Transverse colon (tissue), 4 donors: ENCODE measurements around the gene BRF1. TPM values are rescaled to one million over a fixed set of nuclear protein-coding genes. Genes with fewer than 3 reads are reported as not detected.
"Not testable (repeated sequence)": the region's sequence is repeated elsewhere in the genome, so short reads cannot be mapped to it uniquely, and the experiment has no call there.

Experiments used
- DNase-seq: peaks from one replicate; pipeline ENCODE4 v3.0.0-alpha.2; 2019
- H3K27ac ChIP-seq, 4 donors: fragments of 200-600 bp; sonication (generic); 2 replicates each; pipeline ENCODE4 v1.5.1; 2016 to 2018; ENCODE audit warnings: inconsistent platforms in 4 of 4
- H3K27me3 ChIP-seq: fragments of 200-600 bp; sonication (generic); 2 replicates; pipeline ENCODE4 v1.5.1; 2017; ENCODE audit warnings: inconsistent platforms
- H3K36me3 ChIP-seq, 4 donors: fragments of 200-600 bp; sonication (generic); 2 replicates each; pipeline ENCODE4 v1.5.1; 2017 to 2019; ENCODE audit warnings: inconsistent platforms in 4 of 4
- H3K4me1 ChIP-seq, 4 donors: fragments of 200-600 bp; sonication (generic); 2 replicates each; pipeline ENCODE4 v1.5.1; 2017 to 2020; ENCODE audit warnings: inconsistent platforms in 4 of 4
- H3K4me3 ChIP-seq, 4 donors: fragments of 200-600 bp; sonication (generic); 1 replicate in 1 of 4; 2 replicates in 3 of 4; pipeline versions ENCODE4 v1.5.1 to v1.6.1; 2017 to 2019; ENCODE audit warnings: inconsistent platforms in 4 of 4
- H3K9me3 ChIP-seq, 2 donors: fragments of 200-600 bp; sonication (generic); 2 replicates each; pipeline ENCODE4 v1.5.1; 2017 to 2019; ENCODE audit warnings: inconsistent platforms in 2 of 2
- CTCF ChIP-seq, 5 experiments: fragments of 200-600 bp in 3 of 5; fragments of 450-650 bp in 2 of 5; sonication (generic) in 3 of 5; IDR thresholded peaks; 1 replicate in 2 of 5; 2 replicates in 3 of 5; pipeline ENCODE4 v1.5.1; 2016 to 2017; ENCODE audit warnings: antibody characterized with exemption in 5 of 5, inconsistent platforms in 3 of 5, mild to moderate bottlenecking in 2 of 5, moderate library complexity in 1 of 5
- EP300 ChIP-seq: sonication (generic); formaldehyde crosslinking; IDR thresholded peaks from one replicate; pipeline ENCODE4 v1.6.1; 2017; ENCODE audit warnings: antibody characterized with exemption, low read depth
- POLR2A ChIP-seq: fragments of 450-650 bp; IDR thresholded peaks from one replicate; pipeline ENCODE4 v1.6.1; 2016; ENCODE audit warnings: antibody characterized with exemption, mild to moderate bottlenecking, moderate library complexity
- POLR2AphosphoS5 ChIP-seq, 3 donors: sonication (generic); formaldehyde crosslinking; IDR thresholded peaks; one replicate each; pipeline ENCODE4 v1.6.1; 2016; ENCODE audit warnings: antibody characterized with exemption in 3 of 3
- WGBS, 2 donors: methylation state at CpG; one replicate each; pipeline ENCODE4 v1.1.5; 2018; ENCODE audit warnings: low coverage in 1 of 2; 5-methylcytosine and 5-hydroxymethylcytosine counted together
- in situ Hi-C, 4 donors: fragments of 200-750 bp; cut with MboI; loops; one replicate each; pipeline versions ENCODE4 v1.15.0 to v1.15.1; 2017; ENCODE audit warnings: low sequenced_read_pairs in 3 of 4, low pct_ligation_motif_present in 1 of 4, low pct_unique_long_range_greater_than_20kb in 1 of 4
- intact Hi-C: fragments of 100-400 bp; cut with DNase I; formaldehyde crosslinking; loops from one replicate; pipeline ENCODE4 v1.15.1; 2023; ENCODE audit warnings: low total_unique reads
- total RNA-seq, 4 donors: library from RNA; depleted of rRNA; stranded (reverse); fragments of >200 nt; gene quantifications; one replicate each; pipeline ENCODE4 v1.1.0, GENCODE V29; 2016

BRF1 gene
- total RNA-seq, 4 donors from 2014 or later, result 36.2 to 93.9 (median 62.6) TPM

GRCh38 chr14:105329411-105330150 is 28.8 kb upstream of the BRF1 start:
- H3K27ac ChIP-seq, result no peak overlapping the region

DNA sequence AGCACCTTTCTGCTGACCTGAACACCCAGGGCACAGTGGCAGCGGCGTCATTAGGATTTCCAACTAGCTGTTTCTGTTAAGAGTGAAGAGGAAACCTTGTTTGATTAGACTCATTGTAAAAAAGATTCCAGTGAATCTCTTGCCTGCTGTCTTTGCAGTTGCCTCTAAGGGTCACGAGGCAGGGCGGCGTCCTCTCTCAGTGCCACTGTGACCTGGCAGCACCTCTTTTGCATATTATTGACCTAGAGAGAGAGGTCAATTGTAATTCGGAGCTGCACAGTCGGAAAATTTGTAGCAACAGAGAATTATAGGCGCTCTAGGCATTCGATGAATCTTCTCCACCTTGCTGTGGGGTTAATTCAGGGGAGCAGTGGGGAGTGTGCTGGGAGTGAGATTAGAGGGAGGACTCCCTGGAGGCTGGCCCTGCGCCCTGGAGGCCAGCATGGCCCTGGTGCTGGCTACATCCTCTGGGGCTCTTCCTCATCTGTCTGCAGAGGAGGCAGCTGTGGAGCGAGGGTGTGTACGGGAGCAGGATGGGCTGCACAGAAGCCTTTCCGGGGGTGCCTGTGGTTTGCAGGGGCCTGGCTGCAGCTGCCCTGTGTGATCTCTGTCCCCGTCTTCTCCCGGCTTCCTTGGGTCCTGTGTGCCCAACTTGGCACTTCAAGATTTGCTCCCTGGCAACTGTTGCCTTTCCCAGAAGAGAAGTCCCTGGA is 28.0 kb upstream of the BRF1 start:
- Histone ChIP-seq H3K4me3 (no peak overlapping the region), H3K36me3 (no peaks in the 10 kb centered on the region), H3K9me3 (no peaks in the 10 kb centered on the region), H3K27ac (no peak overlapping the region), H3K27me3 (no peaks in the 10 kb centered on the region), H3K4me1 (peaks cover 0 to 11% (median 6%) of the 10 kb centered on the region in 4 donors)
- intact Hi-C loops, result no loop called here
- in situ Hi-C loops, result no loop called here
- TF ChIP-seq CTCF (IDR thresholded peaks at IDR 0.05), result no peak
- TF ChIP-seq EP300, result no peak
- no peak for TF ChIP-seq POLR2AphosphoS5 (IDR thresholded peaks at IDR 0.05)
- TF ChIP-seq POLR2A, result no peak
- 70 to 86% methylated on average over 4 to 14 of the region's 15 CpGs for WGBS, 2 donors
- no peak for DNase-seq

More at GRCh38 chr14:105329411-105330150, 28.8 kb upstream of the BRF1 start:
- no peaks in the 10 kb centered on the region for H3K9me3 ChIP-seq
- DNase-seq, result no peak
- intact Hi-C loops (no loop called here), in situ Hi-C loops (no loop called here)
- H3K36me3 ChIP-seq, result no peaks in the 10 kb centered on the region
- no peaks in the 10 kb centered on the region for H3K27me3 ChIP-seq
- H3K4me1 ChIP-seq, result peaks cover 0 to 4% (median 3%) of the 10 kb centered on the region in 4 donors
- H3K4me3 ChIP-seq, result no peak overlapping the region
- TF ChIP-seq POLR2A, result no peak
- TF ChIP-seq POLR2AphosphoS5 (IDR thresholded peaks at IDR 0.05), result no peak
- no peak for TF ChIP-seq CTCF (IDR thresholded peaks at IDR 0.05)
- TF ChIP-seq EP300, result no peak
- WGBS, 2 donors, result 93% methylated on average over 14 of the region's 17 CpGs; no CpG with 5 or more reads in 1 of the 2 donors

GRCh38 chr14:105328070-105328677 is 27.4 kb upstream of the BRF1 start:
- in situ Hi-C loops (no loop called here), intact Hi-C loops (no loop called here)
- peaks cover 0 to 14% (median 5%) of the 10 kb centered on the region in 4 donors for H3K4me1 ChIP-seq
- H3K27me3 ChIP-seq, result no peaks in the 10 kb centered on the region
- TF ChIP-seq POLR2AphosphoS5 (IDR thresholded peaks at IDR 0.05) (no peak), POLR2A (no peak)
- DNase-seq, result no peak
- no peaks in the 10 kb centered on the region for H3K9me3 ChIP-seq
- WGBS, 2 donors, result 86% methylated on average over 12 of the region's 12 CpGs; no CpG with 5 or more reads in 1 of the 2 donors
- H3K36me3 ChIP-seq, result no peaks in the 10 kb centered on the region
- H3K4me3 ChIP-seq, result no peak overlapping the region
- H3K27ac ChIP-seq, result no peak overlapping the region

DNA sequence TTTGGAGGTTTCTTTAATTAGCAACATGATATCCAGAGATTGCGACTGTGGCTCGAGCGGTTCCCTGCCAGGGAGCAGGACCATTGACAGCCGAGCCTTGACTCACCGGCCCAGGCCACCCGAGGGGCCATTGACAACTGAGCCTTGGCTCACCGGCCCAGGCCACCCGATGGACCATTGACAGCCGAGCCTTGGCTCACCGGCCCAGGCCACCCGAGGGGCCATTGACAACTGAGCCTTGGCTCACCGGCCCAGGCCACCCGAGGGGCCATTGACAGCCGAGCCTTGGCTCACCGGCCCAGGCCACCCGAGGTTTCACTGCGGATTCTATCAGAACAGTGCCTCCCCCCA is 26.9 kb upstream of the BRF1 start:
- H3K27me3 ChIP-seq, H3K27ac ChIP-seq, H3K36me3 ChIP-seq, DNase-seq, intact Hi-C loops, in situ Hi-C loops, H3K9me3 ChIP-seq, H3K4me3 ChIP-seq: not testable (repeated sequence)
- WGBS, 2 donors, result 91% methylated on average over 11 of the region's 17 CpGs; no CpG with 5 or more reads in 1 of the 2 donors
- peaks cover 0 to 19% (median 5%) of the 10 kb centered on the region in 4 donors for H3K4me1 ChIP-seq
